ENCODE data around the gene CERS6.

CERS6 gene

DNA sequence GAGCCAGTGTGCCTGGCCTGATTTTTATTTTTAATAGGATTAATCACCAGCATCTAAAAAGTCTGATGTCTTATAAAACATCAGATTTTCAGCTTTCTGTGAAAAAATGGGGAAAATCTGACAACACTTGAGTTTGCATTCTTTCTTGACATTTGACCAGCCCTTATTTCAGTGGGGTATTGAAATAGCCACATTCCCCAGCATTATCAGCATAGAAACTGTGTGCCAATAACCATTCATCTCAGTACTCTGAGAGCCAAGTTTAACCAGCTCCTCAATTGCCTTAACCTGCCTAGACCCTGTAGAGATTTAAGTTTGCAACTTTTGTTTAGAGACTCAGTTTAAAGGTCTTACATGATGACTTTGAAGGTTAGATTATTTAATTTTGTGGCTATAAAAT is 155.0 kb downstream of the CERS6 start:
- no peak for DNase-seq

GRCh38 chr2:168611896-168612650 is 156.0 kb downstream of the CERS6 start:
- no peak for DNase-seq

DNA sequence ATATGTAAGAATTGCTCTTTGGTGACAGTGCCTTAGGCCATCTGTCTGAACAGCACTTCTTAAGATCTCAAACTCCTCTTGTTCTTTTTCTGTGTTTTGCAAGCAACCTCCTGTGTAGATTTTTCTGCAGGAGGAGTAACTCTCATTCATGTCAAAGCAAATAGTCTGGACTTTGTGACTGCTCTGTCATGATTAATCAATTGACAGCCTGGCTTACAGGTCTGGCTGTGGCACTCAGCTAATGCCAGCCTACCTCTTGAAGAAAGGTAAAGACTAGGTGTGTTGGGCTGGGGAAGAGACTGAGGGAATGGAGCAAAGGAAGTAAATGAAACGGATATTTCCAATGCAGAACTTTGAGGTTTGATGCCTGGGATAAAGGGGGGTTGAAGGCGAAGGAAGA is 156.6 kb downstream of the CERS6 start:
- DNase-seq: no peak

GRCh38 chr2:168613551-168613950 is 157.5 kb downstream of the CERS6 start:
- no peak for DNase-seq

DNA sequence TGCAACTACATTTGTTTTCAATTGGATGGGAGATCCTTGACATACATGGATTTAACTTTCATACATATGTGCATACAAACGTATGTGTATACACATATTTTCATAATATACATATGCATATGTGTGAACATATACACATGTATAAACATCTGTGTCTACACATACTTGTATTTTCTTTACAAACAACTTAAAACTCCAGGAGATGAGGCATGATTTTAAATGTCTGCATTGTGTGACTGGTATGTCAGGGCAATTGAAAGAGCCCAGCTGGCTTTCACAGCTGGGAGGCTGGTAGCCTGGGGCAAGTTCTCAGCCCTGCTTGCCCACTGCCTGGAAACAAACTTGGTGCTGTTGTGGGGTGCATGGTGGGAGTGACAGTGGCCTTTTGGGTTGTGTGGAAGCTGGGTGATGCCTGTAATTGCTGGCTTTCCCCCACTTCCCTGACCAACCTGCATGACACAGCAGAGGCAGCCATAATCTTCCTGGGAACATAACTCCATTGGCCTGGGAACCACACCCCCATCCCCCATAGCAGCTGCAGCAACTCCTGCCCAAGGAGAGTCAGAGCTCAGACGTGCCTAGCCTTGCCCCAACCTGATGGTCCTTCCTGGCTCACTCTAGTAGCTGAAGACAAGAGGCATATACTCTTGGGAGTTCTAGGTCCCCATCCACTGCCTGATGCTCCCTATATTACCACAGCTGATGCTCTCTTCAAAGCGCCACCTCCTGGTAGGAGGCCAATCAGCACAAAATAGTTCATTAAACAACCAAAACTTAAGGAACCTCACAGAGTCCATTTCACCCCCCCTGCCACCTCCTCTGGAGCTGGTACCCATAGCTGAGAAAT is 158.3 kb downstream of the CERS6 start:
- DNase-seq: no peak

DNA sequence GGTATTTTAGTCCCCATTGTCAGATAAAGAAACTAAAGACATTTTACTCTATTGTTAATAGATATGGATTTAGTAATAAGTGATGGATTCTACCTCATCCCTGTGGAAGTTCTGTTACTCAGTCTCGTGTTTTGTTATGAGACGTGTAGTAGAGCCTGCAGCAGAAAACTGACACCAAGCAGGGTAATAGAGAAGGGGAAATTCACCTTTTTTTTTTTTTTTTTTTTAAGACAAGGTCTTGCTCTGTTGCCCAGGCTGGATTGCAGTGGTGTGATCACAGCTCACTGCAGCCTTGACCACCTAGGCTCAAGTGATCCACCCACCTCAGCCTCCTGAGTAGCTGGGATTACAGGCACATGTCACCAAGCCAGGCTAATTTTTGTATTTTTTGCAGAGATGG is 164.5 kb downstream of the CERS6 start:
- DNase-seq: no peak

DNA sequence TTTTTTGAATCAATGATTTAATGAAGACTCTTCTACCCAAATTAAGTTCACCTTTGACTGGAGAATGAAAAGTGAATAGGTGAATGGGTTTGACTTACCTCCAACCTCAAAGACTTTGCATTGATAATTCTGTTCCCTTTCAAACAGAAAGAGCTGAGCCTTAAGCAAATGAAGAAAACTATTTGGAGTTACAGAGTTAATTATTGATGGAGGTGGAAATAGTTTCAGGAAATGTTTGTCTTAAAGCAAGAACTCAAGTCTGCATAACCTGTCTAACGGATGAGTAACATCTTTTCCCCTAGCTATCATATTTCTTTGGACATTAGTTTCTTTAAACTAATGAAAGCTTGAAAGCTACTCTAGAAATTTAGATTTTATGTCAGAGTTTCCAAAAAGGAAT is 166.5 kb downstream of the CERS6 start:
- DNase-seq: no peak

DNA sequence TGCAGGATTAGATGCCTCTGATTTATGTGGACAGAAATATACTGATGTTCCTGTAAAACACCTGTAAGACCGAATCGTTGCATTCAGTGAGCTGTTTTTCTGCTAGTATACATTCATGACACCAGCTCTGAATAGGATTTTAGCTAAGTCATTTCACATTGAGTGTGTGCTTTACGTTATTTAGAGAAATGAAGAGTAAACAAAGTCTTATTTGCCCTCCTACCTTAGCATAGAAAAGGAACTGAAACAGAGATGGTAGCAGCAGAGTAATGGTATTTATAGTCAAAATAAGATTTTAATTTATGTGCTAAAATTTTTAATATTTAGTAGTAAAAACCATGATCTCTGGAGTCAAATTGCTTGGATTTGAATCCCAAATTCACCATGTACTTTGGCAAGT is 168.0 kb downstream of the CERS6 start:
- DNase-seq: no peak

GRCh38 chr2:168626096-168626495 is 170.0 kb downstream of the CERS6 start:
- DNase-seq: no peak

DNA sequence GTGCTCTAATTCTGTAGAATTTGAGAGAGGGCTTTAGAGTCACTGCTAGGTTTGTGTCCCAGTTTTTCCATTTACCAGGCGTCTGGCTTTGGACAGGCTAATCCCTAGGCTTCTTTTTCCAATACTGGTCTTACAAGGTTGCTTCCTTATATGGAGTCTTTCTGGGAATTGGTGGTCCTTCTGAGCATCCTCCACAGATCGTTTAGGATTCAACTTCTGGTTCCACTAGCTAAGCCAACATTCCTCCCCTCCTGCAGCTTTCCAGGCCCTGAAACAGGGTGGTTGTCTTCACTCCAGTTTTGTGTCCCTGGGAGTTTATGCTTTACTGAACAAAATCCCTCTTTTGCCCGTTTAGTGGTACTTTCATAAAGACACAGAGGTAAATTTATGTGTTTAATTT is 170.6 kb downstream of the CERS6 start:
- no peak for DNase-seq

DNA sequence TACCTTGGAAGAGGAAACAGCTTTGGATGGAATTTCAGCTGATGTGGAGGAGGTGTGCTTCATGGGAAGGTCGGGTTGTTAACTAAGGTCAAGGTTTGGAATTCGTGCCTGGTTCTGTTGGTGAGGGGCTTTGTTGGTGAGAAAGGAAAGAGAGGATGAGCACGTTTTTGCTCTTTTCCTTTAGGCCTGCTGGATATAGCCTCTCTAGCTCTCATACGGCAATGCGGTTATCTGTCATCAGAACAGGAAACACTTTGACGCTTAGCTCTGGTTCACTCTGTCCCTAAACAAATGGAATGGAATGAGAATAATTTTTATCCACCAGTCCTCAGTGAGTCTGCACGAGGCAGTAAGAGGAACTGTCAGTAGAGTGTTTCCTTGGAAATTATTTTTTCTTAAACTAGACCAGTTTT is 176.6 kb downstream of the CERS6 start:
- no peak for DNase-seq

- no peak for DNase-seq
Observed at GRCh38 chr2:168633200-168633599, 177.1 kb downstream of the CERS6 start.

DNA sequence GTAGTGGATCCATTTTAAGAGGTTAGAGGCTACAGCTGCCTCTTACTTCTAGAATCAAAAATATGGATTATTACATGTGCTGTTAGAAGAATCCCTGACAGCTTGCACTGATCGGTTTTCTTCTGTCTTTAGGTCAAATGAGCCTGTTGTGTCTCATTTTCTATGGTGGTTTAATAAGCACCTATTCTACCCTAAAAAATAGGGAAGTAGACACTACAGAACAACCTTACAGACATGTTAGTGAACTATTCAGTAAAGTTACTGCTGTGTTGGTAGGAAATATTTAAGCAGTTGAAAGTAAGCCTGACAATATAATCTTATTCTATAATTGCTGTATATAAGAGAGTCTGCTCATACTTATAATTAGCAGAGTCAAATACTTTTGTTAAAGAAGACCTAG is 177.8 kb downstream of the CERS6 start:
- DNase-seq: no peak

DNA sequence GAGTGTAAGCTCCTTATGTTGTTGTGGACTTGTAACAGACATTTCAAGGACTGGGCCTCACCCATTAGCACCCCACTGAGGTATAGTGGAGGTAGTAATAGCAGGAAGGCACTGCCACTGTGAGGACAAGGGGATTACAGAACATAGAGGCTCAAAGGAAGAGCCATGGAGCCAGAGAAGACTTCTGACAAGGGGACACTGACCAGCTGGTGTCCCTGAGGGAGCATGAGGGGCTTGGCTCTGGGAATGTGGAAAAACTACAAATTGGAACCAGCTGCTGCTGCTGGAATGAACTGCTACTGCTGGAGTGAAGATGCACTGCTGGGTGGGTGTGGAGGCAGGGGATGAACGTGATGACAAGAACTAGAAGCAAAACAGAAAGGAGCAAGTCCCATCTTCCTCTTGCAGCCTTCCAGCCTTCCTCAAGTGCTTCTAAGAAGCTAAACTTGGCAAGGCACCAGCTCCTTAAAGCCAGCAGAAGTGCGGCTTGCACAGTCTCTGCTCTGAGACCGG is 179.0 kb downstream of the CERS6 start:
- no peak for DNase-seq

DNA sequence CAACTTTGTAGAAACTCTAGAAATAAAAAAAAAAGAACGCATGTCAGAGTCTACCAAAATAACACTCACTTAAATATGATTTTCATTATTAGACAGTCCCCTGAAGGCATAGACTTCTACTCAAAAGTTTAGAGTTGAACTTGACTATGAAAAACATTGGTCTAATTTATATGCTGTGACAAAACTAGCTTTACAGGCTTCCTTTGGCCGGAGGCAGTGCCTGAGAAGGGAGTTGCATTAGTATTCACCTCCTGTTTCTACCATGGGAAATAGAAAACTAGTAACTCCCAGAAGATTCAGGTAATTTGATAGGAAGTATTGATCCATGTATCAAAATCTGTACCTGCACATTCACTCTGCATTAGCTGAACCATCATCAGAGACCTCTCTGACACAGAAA is 182.9 kb downstream of the CERS6 start:
- no peak for DNase-seq

- no peak for DNase-seq
Observed at GRCh38 chr2:168639441-168639898, 183.4 kb downstream of the CERS6 start.

GRCh38 chr2:168640039-168640438 is 184.0 kb downstream of the CERS6 start:
- no peak for DNase-seq

- DNase-seq: no peak
Observed at GRCh38 chr2:168641636-168642035, 185.6 kb downstream of the CERS6 start.

DNA sequence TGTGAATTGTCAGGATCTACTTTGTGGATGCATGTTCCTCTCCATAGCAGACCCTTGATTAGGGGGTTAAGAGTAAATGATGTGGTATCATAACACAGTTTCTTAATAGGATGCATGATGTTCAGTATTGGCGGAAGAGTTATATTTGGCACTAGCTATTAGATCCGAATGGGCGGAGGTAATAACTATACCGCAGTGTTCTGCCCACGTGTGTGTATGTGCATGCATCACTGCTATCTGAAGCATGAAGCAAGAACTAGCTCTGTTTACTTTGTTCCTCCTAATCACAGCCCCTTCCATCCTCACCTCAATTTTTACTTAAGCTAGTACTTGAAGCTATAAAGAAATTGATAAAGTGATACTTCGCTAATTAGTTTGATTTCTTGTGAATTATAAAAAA is 186.8 kb downstream of the CERS6 start:
- no peak for DNase-seq

DNA sequence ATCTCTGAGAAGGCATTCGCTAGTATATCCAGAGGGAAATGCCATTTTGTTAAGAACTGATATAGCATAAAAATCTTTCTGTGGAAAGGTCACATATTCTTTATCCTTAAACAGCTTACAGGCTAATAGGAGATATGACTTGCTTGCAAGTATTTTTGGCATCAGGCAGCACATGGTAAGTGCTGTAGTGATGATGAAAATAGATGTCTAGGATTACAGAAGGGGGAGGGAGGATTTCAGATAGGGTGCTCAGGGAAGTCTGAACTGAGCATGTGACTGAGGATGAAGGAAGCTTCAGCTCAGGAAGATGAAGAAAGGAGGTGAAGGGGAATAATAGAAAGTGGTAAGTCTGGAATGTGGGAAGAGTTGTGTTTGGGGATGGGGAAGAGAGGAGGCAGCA is 187.9 kb downstream of the CERS6 start:
- no peak for DNase-seq

DNA sequence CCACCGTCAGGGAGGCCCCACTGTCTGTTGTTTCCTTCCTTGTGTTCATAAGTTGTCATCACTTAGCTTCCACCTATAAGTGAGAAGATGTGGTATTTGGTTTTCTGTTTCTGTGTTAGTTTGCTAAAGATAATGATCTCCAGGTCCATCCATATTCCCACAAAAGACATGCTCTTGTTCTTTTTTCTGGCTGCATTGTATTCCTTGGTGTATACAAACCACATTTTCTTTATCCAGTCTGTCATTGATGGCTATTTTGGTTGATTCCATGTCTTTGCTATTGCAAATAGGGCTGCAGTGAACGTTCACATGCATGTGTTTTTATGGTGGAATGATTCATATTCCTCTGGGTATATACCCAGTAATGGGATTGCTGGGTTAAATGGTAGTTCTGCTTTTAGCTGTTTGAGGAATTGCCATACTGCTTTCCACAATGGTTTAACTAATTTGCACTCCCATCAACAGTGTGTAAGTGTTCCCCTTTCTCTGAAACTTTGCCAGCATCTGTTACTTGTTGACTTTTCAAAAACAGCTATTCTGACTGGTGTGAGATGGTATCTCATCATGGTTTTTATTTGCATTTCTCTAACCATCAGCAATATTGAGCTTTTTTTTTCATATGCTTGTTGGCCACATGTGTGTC is 189.7 kb downstream of the CERS6 start:
- no peak for DNase-seq

DNA sequence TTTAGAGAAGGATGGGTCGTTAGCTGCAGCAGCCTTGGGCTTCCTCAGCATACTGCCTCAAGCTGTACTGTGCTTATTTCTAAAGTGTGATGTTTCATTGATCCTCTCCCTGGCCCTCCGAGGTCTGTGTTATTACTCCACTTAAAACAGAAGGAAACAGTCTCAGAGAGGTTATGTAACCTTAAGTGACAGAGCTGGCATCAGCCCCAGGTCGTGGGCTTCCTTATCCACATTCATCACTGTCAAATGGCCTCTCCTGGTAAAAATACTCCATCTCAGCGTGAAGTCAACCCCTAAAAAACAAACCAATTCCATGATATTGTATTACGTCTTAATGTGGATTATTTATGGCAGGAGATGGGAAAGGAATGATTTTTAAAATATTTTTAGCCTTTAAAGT is 193.0 kb downstream of the CERS6 start:
- DNase-seq: no peak

DNA sequence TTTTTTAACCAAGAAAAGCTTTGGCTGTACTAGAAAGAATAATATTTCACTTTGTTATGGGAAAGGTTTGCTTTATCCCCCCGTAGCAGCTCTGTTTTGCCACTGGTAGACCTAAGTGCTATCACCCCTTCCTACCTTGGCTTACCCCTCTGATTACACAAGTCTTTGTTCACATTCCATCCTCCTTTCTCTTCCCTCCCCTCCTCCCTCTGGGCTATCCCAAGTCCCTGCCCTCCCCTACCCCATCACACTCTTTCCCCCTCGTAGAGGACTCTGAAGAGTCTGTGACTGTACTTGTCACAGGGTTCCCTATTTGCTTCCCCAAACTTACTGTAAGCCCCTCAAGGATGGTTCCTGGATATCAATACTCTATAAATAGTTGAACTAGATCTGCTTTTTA is 193.5 kb downstream of the CERS6 start:
- DNase-seq: no peak

DNA sequence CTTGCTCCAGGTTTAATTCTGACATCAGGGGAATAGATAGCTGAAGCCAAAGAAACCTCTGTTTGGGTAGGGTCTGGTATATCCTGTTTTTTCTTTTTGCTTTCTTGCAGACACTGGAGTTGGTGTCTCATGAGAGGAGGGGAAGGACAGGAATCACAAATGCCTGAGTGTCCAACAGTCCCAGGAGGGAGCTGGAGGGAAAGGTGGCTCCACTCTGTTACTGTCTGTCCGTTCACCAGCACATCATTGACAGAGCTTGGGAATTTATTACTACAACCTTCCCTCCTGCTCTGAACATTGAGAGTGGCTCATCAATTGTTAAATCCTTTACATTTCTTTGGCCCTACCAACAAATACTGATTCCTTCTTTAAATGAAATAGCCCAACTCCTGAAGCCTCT is 194.1 kb downstream of the CERS6 start:
- DNase-seq: no peak
